GM20000 (cell line): ENCODE data around the gene RHBG.

Source experiments
- DNase-seq: peaks from one replicate; pipeline ENCODE4 v3.0.0; 2012; ENCODE audit warnings: low spot score
- TF ChIP-seq, protein P1 (sequence below): IDR thresholded peaks from 2 replicates; pipeline ENCODE4 v1.5.1; 2012; ENCODE audit warnings: mild to moderate bottlenecking, control low read depth; ENCODE audit errors: extremely low read depth, missing control alignments

RHBG gene

DNA sequence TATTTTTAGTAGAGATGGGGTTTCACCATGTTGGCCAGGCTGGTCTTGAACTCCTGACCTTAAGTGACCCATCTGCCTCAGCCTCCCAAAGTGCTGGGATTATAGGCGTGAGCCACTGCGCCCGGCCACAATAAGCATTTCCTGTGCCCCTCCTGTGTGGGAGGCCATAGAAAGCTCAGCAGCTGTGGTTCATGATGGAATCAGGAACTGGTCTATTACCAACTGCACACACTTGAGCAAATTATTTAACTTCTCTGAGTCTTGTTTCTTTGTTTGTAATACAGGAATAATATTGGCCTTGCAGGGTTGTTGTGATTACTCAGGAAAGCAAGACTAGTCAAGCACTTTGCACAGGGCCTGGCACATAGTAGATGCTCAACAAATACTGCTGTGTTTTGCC is 15.0 kb downstream of the RHBG start:
- TF ChIP-seq, protein P1, sequence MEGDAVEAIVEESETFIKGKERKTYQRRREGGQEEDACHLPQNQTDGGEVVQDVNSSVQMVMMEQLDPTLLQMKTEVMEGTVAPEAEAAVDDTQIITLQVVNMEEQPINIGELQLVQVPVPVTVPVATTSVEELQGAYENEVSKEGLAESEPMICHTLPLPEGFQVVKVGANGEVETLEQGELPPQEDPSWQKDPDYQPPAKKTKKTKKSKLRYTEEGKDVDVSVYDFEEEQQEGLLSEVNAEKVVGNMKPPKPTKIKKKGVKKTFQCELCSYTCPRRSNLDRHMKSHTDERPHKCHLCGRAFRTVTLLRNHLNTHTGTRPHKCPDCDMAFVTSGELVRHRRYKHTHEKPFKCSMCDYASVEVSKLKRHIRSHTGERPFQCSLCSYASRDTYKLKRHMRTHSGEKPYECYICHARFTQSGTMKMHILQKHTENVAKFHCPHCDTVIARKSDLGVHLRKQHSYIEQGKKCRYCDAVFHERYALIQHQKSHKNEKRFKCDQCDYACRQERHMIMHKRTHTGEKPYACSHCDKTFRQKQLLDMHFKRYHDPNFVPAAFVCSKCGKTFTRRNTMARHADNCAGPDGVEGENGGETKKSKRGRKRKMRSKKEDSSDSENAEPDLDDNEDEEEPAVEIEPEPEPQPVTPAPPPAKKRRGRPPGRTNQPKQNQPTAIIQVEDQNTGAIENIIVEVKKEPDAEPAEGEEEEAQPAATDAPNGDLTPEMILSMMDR: no peak
- DNase-seq: no peak

DNA sequence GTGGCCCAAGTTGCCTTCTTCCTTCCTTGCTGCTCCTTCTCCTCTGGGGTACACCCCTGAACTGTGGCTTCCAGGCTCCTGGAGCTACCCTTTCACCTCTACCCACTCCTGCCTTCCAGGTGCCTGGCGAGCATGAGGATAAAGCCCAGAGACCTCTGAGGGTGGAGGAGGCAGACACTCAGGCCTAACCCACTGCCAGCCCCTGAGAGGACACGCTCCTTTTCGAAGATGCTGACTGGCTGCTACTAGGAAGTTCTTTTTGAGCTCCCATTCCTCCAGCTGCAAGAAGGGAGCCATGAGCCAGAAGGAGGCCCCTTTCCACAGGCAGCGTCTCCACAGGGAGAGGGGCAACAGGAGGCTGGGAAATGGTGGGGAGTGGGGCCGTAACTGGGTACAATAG is 15.6 kb downstream of the RHBG start:
- no peak for DNase-seq
- TF ChIP-seq, protein P1: no peak

DNA sequence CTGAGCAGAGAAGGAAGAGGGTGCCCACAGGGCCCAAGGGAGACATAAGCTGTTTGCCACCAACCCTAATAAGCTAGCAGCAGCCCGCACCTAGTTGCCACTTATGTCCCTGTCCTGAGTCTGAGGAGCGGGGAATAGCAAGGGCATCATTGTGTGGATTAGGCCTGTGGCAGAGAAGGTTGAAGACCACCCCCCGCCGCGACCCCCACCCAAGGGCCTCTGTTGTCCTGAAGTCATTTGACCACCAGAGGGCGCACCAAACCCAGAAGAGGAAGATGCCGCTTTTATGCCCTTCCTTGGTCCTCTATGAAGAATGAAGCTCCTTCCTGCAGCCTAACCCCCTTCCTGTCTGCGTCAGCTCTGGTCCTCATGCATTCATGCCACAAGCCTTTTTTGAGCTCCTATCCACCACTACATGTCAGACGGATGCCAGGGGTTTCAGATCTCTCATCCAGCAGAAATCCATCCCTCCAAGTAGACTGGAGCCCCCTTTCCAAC is 16.6 kb downstream of the RHBG start:
- TF ChIP-seq, protein P1: peak; percentile 57
- DNase-seq: peak; percentile 87

DNA sequence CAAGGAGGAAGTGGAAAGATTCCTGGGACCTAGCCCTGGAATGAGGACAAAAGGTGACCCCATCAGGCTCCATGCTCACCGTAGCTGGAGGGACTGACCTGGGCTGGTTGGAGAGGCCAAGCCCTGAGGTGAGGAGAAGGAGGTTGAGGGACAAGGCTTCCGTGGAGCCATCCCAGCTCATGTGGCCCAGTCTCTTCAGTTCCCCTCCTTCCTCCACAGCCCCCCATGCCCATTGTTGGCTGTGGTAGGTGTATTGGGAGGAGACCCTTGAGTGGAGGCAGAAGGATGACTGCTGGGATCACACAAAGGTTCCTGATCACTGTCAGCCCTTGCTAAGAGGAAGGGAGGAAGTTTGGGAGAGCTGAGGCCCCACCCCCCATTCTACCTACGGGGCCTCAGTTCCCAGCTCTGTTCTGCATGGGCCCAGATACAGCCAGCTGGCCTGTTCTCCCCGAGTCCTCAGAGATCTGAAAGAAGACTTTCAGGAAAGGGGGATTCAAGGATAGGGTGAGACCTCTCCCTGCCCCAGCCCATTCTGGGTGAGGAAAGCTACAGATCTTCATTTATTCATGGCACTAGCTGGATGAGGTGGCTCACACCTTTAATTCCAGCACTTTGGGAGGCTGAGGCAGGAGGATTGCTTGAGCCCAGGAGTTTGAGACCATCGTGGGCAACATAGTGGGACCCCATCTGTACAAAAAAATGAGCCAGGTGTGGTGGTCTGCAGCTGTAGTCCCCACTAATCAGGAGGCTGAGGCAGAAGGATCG is 17.3 kb downstream of the RHBG start:
- TF ChIP-seq, protein P1: no peak
- no peak for DNase-seq

DNA sequence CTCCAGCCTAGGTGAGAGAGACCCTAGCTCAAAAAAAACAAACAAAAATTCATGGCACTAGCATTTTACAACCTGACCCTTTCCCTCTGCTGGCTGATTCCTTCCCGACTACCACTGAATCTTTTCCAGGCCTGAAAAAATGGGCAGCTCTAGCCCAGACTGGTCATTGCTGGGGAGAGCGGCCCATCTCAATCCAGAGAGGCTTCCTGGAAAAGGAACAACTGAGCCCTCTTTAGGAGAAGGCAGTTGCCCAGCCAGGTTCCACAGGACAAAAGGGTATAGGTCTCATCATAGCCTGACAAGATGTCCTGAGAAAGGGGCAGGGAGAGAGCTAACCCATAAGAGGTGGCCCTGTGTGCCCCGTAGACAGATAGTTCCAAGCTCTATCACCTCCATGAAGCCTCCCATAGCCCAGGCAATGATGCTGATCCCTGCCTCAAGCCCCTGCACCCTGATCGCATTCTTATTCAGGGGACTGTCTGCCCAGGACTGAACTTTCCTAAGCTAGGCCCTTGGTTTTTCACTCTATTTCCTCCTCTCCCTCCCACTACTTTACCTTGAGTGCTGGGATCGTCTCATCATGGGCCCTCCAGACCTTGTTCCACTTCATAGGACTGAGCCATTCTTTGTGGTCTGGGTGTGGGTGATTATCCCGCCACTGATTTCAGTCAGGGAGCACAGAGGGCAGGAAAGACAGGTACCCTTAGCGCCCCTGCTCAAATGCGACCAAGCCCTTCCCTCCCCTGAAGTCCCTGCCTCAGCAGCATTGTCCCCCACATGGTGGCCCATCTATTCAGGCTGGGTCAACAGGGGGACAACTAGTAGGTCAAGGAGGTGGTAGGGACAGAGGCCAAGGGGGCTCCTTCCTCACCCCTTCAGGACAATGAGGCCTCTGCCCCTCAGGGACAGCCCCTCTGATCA is 18.2 kb downstream of the RHBG start:
- DNase-seq: no peak
- TF ChIP-seq, protein P1: no peak

DNA sequence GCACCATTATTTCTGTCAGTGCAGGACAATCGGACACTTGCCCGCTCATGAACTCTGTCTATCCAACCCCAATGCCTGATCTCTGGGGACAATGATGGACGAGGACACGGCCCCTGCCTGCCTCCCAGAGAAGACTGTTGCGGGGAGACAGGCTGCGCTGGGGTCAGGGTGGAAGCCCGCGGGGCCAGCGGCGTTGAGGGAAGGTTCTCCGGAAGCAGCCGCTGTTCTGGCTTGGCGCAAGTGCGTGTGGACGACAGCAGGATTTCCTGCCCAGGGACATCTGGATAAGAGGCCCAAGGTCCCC is 18.8 kb downstream of the RHBG start:
- TF ChIP-seq, protein P1: no peak
- no peak for DNase-seq
